Effector memory CD4-positive, alpha-beta T cell (primary cell): Measurements from ENCODE around the gene ABHD17B.

Experiments
- DNase-seq, 3 donors: peaks; one replicate each; pipeline ENCODE4 v3.0.0-alpha.2; 2020
- H3K27ac ChIP-seq: 2 replicates; pipeline ENCODE4 v1.7.0; 2013; ENCODE audit warnings: mild to moderate bottlenecking, low read length, moderate library complexity; ENCODE audit not compliant: insufficient read depth, poor library complexity, severe bottlenecking
- H3K27me3 ChIP-seq: replicated peaks from 2 replicates; pipeline ENCODE4 v1.7.0; 2013; ENCODE audit warnings: mild to moderate bottlenecking, low read length; ENCODE audit not compliant: insufficient read depth, control insufficient read depth, poor library complexity, severe bottlenecking
- H3K36me3 ChIP-seq: 2 replicates; pipeline ENCODE4 v1.7.0; 2013; ENCODE audit warnings: mild to moderate bottlenecking, low read length, moderate library complexity; ENCODE audit not compliant: control insufficient read depth, insufficient read depth
- H3K4me1 ChIP-seq: 2 replicates; pipeline ENCODE4 v1.7.0; 2013; ENCODE audit warnings: low read length, mild to moderate bottlenecking; ENCODE audit not compliant: control insufficient read depth, insufficient read depth, poor library complexity, severe bottlenecking
- H3K4me3 ChIP-seq: 2 replicates; pipeline ENCODE4 v1.7.0; 2013; ENCODE audit warnings: low read length, low read depth, mild to moderate bottlenecking; ENCODE audit not compliant: insufficient read depth, poor library complexity, severe bottlenecking
- H3K9me3 ChIP-seq: 2 replicates; pipeline ENCODE4 v1.7.0; 2013; ENCODE audit warnings: mild to moderate bottlenecking, low read length, moderate library complexity; ENCODE audit not compliant: control insufficient read depth

ABHD17B gene

DNA sequence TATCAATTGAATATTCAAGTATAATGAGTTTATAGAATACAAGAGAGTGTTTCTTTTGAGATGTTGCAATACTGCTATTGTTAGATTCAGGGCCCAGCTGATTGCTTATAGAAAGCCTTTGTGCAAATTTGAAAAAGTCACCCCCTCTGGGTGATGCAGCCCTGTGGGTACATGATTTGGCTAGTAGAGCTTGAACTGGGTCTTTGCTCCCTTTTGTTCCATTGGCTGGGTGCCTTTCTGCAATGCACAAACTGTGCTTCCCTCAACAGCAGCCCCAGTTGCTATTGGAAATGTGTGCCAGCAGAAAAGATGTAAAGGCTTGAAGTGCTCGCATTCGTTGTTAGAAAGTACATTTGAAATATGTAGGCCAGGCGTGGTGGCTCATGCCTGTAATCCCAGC, 80.8 kb downstream of the ABHD17B start:
- Histone ChIP-seq H3K4me3 (no peak overlapping the region), H3K4me1 (no peaks in the 10 kb centered on the region), H3K9me3 (no peaks in the 10 kb centered on the region), H3K27ac (no peak overlapping the region), H3K27me3 (no peaks in the 10 kb centered on the region), H3K36me3 (no peaks in the 10 kb centered on the region)
- no peak for DNase-seq

DNA sequence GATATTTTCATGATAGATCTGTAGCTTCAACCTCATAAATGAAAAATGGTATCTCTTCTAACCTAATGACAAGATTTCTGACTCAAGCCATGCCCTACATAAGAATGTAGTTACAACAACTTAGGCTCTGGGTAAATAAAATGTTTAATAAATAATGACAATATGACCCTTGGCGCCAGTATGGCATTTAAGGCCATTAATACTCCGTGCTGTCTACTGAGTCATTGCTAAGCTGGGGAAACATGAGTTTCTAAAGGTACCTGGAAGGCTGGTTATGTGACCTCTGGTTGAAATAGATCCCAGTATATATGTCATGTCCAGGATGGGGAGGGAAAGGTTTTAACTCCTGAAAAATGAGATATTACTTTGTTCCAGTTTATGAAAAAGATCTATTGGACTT, 84.7 kb downstream of the ABHD17B start:
- Histone ChIP-seq H3K27me3 (no peaks in the 10 kb centered on the region), H3K27ac (no peak overlapping the region), H3K36me3 (no peaks in the 10 kb centered on the region), H3K9me3 (no peaks in the 10 kb centered on the region), H3K4me3 (no peak overlapping the region), H3K4me1 (no peaks in the 10 kb centered on the region)
- no peak for DNase-seq

DNA sequence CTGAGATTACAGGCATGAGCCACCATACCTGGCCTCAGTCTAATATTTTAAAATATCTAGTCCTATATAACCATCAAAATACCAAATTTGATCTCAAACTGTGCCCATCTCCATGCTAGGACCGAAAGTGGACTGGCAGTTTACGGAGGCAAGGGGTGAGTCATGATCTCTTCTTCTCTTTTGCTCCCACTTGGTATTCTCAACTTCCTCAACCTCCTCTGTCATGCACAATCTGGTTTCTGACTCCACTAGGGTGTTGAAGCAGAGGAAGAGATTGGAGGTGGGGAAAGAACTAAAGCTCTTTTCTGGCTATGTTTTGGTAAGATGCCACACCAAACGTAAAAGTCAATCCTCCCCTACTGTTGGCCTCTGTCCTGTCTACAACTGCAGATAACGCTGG, 86.7 kb downstream of the ABHD17B start:
- Histone ChIP-seq H3K4me3 (no peak overlapping the region), H3K36me3 (no peaks in the 10 kb centered on the region), H3K9me3 (no peaks in the 10 kb centered on the region), H3K27ac (no peak overlapping the region), H3K27me3 (no peaks in the 10 kb centered on the region), H3K4me1 (no peaks in the 10 kb centered on the region)
- no peak for DNase-seq

DNA sequence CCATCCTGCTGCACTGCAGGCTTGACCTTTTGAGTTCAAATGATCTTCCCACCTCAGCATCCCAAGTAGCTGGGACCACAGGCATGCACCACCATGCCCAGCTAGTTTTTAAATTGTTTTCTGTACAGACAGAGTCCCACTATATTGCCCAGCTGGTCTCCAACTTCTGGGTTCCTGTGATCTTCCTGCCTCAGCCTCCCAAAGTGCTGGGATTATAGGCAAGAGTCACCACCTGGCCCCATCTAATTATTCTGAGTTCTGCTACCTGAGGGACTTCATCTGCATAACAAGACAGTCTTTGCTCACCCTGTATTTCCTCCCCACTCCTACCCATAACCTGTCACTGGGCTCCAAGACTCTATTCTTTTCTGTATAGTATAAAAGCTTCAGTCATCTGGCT, 88.1 kb downstream of the ABHD17B start:
- no peak for DNase-seq
- no peaks in the 10 kb centered on the region for H3K4me1 ChIP-seq
- H3K27ac ChIP-seq, result no peak overlapping the region
- no peak overlapping the region for H3K4me3 ChIP-seq
- no peaks in the 10 kb centered on the region for H3K9me3 ChIP-seq
- H3K27me3 ChIP-seq, result no peaks in the 10 kb centered on the region
- H3K36me3 ChIP-seq, result no peaks in the 10 kb centered on the region

DNA sequence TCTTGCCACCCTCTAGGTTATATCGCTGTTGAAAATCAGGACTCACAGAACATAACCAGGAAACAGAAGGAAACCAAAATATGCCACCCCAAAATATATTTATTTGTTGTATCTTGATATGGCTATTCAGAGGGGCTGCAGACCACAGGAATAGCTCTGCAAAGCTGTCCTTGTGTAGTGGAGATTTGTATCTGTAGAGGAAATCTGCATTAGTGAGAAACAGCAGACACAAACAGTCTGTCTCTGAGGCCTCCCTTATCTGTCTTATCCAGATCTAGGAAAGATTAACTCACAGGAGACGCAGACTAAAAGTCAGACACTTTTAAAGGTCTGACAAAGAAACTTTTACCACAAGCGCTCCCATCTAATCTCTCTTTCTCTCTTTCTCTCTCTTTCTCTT, 88.5 kb downstream of the ABHD17B start:
- Histone ChIP-seq H3K4me1 (no peaks in the 10 kb centered on the region), H3K4me3 (no peak overlapping the region), H3K36me3 (no peaks in the 10 kb centered on the region), H3K27me3 (no peaks in the 10 kb centered on the region), H3K9me3 (no peaks in the 10 kb centered on the region), H3K27ac (no peak overlapping the region)
- DNase-seq, result no peak

DNA sequence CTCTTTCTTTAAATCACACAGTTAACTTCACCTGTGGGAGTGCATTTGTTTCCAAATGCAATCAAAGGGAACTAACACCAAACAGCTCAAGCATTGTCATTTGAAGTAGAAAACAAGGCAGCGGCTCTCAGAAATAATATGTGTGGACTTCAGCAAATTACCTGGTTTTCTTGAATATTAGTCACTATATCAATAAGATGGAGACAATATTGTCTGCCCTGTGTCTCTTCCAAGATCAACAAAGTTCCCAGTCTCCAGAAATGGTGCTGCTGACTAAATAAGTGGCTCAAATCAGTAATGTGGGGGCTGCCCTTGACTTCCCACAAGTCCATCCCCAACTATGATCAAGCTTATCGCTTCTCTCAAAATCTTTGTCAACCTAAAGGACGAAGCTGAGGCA, 89.6 kb downstream of the ABHD17B start:
- no peaks in the 10 kb centered on the region for H3K9me3 ChIP-seq
- no peaks in the 10 kb centered on the region for H3K27me3 ChIP-seq
- no peak overlapping the region for H3K27ac ChIP-seq
- no peaks in the 10 kb centered on the region for H3K36me3 ChIP-seq
- DNase-seq, result no peak
- H3K4me3 ChIP-seq, result no peak overlapping the region
- H3K4me1 ChIP-seq, result no peaks in the 10 kb centered on the region

DNA sequence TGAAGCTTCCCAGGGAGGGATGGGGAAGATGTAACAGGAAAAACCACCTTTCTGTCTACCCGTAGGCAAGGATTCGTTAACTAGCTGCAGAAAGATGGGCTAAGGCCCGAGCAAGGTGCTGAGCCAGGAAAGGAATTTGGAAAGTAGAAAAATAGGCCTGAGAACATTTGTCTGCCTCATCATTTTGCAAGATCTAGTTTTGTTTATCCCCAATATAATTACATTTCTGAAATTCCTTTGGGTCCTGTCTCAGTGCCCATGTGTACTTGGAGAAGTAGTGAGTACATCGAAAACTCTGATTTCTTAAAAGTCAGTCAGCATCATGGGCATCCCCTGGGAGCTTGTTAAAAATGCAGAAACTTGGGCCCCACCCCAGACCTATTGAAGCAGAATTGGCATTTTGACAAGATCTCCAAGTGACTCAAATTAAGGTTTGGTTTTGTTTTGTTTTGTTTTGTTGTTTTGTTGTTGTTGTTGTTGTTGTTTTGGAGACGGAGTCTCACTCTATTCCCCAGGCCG, 90.5 kb downstream of the ABHD17B start:
- no peak overlapping the region for H3K4me3 ChIP-seq
- H3K36me3 ChIP-seq, result no peaks in the 10 kb centered on the region
- DNase-seq, result no peak
- no peaks in the 10 kb centered on the region for H3K9me3 ChIP-seq
- H3K4me1 ChIP-seq, result no peaks in the 10 kb centered on the region
- no peak overlapping the region for H3K27ac ChIP-seq
- no peaks in the 10 kb centered on the region for H3K27me3 ChIP-seq

DNA sequence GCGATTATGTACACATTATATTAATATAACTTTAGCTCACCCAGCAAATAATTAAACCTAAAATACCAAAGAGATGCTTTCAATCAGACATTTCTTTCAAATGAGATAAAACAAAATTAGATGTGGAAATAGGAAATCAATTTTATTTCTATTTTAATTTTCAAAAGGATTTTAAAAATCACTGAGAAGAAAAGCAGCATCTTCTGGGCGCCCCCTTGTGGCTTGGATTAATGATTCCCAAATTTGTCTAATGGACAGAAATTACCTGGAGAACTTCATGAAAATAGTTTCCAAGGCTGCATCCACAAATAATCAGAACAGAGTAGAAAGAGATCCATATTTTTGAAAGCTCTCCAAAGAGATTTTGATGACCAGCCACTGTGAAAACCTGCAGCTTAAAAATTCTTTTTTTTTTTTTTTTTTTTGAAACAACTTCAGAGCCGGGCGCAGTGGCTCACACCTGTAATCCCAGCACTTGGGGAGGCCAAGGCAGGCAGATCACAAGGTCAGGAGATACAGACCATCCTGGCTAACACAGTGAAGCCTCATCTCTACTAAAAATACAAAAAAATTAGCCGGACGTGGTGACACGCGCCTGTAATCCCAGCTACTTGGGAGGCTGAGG, 91.8 kb downstream of the ABHD17B start:
- H3K4me1 ChIP-seq, result no peaks in the 10 kb centered on the region
- no peaks in the 10 kb centered on the region for H3K9me3 ChIP-seq
- H3K36me3 ChIP-seq, result no peaks in the 10 kb centered on the region
- H3K4me3 ChIP-seq, result no peak overlapping the region
- H3K27ac ChIP-seq, result no peak overlapping the region
- peak in 1 of 3 donors; percentile 28 for DNase-seq
- H3K27me3 ChIP-seq, result no peaks in the 10 kb centered on the region

DNA sequence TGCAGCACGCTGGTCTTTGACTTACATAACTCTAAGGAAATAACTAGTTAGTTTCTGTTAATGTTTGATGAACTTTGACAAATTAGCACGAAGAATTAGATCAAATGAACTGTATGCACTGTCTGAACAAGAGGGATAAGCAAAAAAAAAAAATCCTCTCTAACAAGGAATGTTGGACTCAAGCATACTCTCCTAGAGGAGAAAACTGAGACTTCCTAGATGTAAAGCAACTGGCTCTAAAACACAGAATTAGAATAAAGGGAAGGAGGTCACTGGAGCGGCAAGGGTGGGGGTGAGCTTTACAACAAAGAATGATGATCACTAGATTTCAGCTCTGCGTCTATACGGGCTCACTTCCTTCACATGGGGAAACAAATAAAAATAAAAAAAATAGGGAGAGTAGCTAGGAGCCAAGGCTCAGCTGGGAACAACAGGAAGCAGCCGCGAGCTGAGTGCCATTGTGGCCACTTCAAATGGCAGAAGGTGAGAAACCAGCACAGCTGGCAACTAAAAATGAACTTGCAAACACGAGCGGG, 94.0 kb downstream of the ABHD17B start:
- no peaks in the 10 kb centered on the region for H3K9me3 ChIP-seq
- H3K4me1 ChIP-seq, result no peaks in the 10 kb centered on the region
- H3K4me3 ChIP-seq, result no peak overlapping the region
- no peaks in the 10 kb centered on the region for H3K27me3 ChIP-seq
- DNase-seq, result no peak
- no peak overlapping the region for H3K27ac ChIP-seq
- no peaks in the 10 kb centered on the region for H3K36me3 ChIP-seq
